Smooth muscle cell (in vitro differentiated cells): ENCODE data around the gene SNRPA1. TPM values are rescaled to one million over a fixed set of nuclear protein-coding genes. Genes with fewer than 3 reads are reported as not detected.
"Not testable (repeated sequence)": the region's sequence is repeated elsewhere in the genome, so short reads cannot be mapped to it uniquely, and the experiment has no call there.

Experiments used
- DNase-seq: peaks from one replicate; lab custom pipeline; 2025; ENCODE audit not compliant: unreplicated experiment; lab: John Stamatoyannopoulos, UW
- H2AFZ ChIP-seq: fragments of 200-600 bp; sonication (generic); 2 replicates; pipeline ENCODE4 v1.6.0; 2016; ENCODE audit warnings: antibody characterized with exemption, low read depth, mild to moderate bottlenecking
- H3F3A ChIP-seq: fragments of 200-600 bp; sonication (generic); 2 replicates; pipeline ENCODE4 v1.6.0; 2017; ENCODE audit warnings: antibody characterized with exemption, low read depth
- H3K27ac ChIP-seq: fragments of 200-600 bp; sonication (generic); 2 replicates; pipeline ENCODE4 v1.5.1; 2016; ENCODE audit warnings: low read depth, mild to moderate bottlenecking
- H3K27me3 ChIP-seq: fragments of 200-600 bp; sonication (generic); 2 replicates; pipeline ENCODE4 v1.6.1; 2016; ENCODE audit warnings: low read depth, mild to moderate bottlenecking
- H3K36me3 ChIP-seq: fragments of 200-600 bp; sonication (generic); 2 replicates; pipeline ENCODE4 v1.5.1; 2016; ENCODE audit warnings: low read depth
- H3K4me1 ChIP-seq: fragments of 200-600 bp; sonication (generic); 2 replicates; pipeline ENCODE4 v1.5.1; 2016; ENCODE audit warnings: low read depth
- H3K4me2 ChIP-seq: fragments of 200-600 bp; sonication (generic); 2 replicates; pipeline ENCODE4 v1.6.0; 2016; ENCODE audit warnings: mild to moderate bottlenecking
- H3K4me3 ChIP-seq: fragments of 200-600 bp; sonication (generic); 2 replicates; pipeline ENCODE4 v1.5.1; 2016; ENCODE audit warnings: mild to moderate bottlenecking
- H3K79me2 ChIP-seq: fragments of 200-600 bp; sonication (generic); 2 replicates; pipeline ENCODE4 v1.6.0; 2016; ENCODE audit warnings: low read depth, mild to moderate bottlenecking
- H3K9ac ChIP-seq: fragments of 200-600 bp; sonication (generic); 2 replicates; pipeline ENCODE4 v1.6.0; 2016; ENCODE audit warnings: low read depth
- H3K9me3 ChIP-seq: fragments of 200-600 bp; sonication (generic); replicated peaks from 2 replicates; pipeline ENCODE4 v1.5.1; 2016; ENCODE audit warnings: low read depth
- H4K20me1 ChIP-seq: fragments of 200-600 bp; sonication (generic); 2 replicates; pipeline ENCODE4 v1.6.0; 2016; ENCODE audit warnings: low read depth
- WGBS: methylation state at CpG from one replicate; pipeline ENCODE4 v1.1.7; 2016; ENCODE audit warnings: low lambda C conversion rate; 5-methylcytosine and 5-hydroxymethylcytosine counted together
- polyA plus RNA-seq: library from polyadenylated mRNA; unstranded; fragments of >200 nt; fragmentation: Nextera tagmentation; extraction: Ambion mirVana; gene quantifications from 2 replicates; pipeline ENCODE4 v1.2.1, GENCODE V29; 2016
- total RNA-seq: library from RNA; depleted of rRNA; stranded (reverse); fragments of >200 nt; gene quantifications from 2 replicates; pipeline ENCODE4 v1.2.3, GENCODE V29; 2014
- TF ChIP-seq, protein P1 (sequence below): fragments of 200-600 bp; sonication (generic); IDR thresholded peaks from 2 replicates; pipeline ENCODE4 v1.5.1; 2017; ENCODE audit warnings: borderline replicate concordance, mild to moderate bottlenecking, antibody characterized with exemption; ENCODE audit not compliant: insufficient read depth, poor library complexity, severe bottlenecking

SNRPA1 gene
- total and polyA plus RNA-seq, 2 experiments from 2014 or later: 24.0 to 99.0 TPM

GRCh38 chr15:101337976-101338375 lies 42.9 kb upstream of the SNRPA1 start:
- Histone ChIP-seq H3K4me1 (no peaks in the 10 kb centered on the region), H3K4me2 (no peak overlapping the region), H3K27me3 (no peaks in the 10 kb centered on the region), H3K9ac (no peak overlapping the region), H3K9me3 (no peaks in the 10 kb centered on the region), H4K20me1 (no peaks in the 10 kb centered on the region), H3K79me2 (no peaks in the 10 kb centered on the region), H2AFZ (no peak overlapping the region), H3K4me3 (no peak overlapping the region), H3K27ac (no peak overlapping the region), H3K36me3 (no peaks in the 10 kb centered on the region), H3F3A (no peaks in the 10 kb centered on the region)
- DNase-seq: no peak
- TF ChIP-seq, protein P1, sequence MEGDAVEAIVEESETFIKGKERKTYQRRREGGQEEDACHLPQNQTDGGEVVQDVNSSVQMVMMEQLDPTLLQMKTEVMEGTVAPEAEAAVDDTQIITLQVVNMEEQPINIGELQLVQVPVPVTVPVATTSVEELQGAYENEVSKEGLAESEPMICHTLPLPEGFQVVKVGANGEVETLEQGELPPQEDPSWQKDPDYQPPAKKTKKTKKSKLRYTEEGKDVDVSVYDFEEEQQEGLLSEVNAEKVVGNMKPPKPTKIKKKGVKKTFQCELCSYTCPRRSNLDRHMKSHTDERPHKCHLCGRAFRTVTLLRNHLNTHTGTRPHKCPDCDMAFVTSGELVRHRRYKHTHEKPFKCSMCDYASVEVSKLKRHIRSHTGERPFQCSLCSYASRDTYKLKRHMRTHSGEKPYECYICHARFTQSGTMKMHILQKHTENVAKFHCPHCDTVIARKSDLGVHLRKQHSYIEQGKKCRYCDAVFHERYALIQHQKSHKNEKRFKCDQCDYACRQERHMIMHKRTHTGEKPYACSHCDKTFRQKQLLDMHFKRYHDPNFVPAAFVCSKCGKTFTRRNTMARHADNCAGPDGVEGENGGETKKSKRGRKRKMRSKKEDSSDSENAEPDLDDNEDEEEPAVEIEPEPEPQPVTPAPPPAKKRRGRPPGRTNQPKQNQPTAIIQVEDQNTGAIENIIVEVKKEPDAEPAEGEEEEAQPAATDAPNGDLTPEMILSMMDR: no peak
- WGBS: 87% methylated on average over 7 of the region's 7 CpGs

DNA sequence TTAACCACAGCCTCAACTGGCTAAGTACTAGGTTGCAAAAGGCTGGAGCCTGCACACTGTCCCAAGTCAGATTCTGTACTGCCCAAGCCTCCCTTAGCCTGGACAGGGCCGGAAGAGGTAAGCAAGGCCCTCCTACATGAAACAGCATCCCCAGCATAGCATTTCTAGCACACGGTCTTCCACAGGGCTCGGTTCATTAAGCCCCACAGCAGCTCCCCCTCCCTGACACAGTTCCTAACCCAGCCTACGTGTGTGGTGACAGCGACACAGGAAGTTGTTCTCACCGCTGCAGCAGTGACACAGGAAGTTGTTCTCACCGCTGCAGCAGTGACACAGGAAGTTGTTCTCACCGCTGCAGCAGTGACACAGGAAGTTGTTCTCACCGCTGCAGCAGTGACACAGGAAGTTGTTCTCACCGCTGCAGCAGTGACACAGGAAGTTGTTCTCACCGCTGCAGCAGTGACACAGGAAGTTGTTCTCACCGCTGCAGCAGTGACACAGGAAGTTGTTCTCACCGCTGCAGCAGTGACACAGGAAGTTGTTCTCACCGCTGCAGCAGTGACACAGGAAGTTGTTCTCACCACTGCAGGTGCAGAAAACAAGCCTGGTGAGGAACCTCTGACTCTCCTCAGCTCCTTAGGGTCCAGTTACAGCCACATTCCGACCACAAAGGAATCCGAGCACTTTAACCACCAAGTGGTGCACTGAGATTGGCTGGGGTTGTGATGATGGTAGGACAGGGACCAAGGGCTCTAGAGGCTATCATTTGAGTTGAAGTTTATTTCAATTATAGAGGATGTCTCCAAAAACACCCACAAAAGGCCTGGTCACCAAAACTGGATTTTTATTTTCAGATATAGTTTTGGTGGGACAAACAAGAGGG lies 39.1 kb upstream of the SNRPA1 start:
- H2AFZ ChIP-seq, H3K9me3 ChIP-seq, H4K20me1 ChIP-seq, H3K4me1 ChIP-seq, H3K4me3 ChIP-seq, H3K27me3 ChIP-seq, H3K9ac ChIP-seq, H3K4me2 ChIP-seq, H3F3A ChIP-seq, H3K36me3 ChIP-seq, DNase-seq, H3K27ac ChIP-seq, H3K79me2 ChIP-seq: not testable (repeated sequence)
- WGBS: 92% methylated on average over 13 of the region's 16 CpGs

DNA sequence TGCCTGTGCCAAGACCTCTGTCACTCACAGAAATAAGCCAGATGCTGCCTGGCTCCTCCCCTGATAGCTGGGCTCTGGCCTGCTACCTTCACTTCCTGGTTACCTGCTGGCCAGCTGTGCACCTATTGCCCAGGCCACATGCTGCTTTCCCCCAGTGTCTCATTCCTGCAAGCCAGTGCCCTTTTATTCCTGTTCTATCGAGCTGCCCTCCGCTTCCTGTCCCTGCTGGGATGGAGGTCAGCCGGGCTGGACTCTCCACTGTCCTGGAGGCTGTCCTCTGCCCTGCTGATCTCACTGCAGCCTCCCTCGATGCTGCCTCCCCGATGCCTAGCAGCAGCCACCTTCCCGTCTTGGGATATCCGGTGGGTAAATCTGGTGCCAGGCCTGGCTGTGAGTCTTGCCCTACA lies 37.0 kb upstream of the SNRPA1 start:
- no peak overlapping the region for H3K9ac ChIP-seq
- no peaks in the 10 kb centered on the region for H3K27me3 ChIP-seq
- H4K20me1 ChIP-seq: no peaks in the 10 kb centered on the region
- H3K4me3 ChIP-seq: no peak overlapping the region
- H3K27ac ChIP-seq: no peak overlapping the region
- 93% methylated on average over 7 of the region's 7 CpGs for WGBS
- H3K79me2 ChIP-seq: no peaks in the 10 kb centered on the region
- no peaks in the 10 kb centered on the region for H3F3A ChIP-seq
- H3K36me3 ChIP-seq: no peaks in the 10 kb centered on the region
- DNase-seq: no peak
- no peaks in the 10 kb centered on the region for H3K4me1 ChIP-seq
- no peak overlapping the region for H3K4me2 ChIP-seq
- TF ChIP-seq, protein P1: no peak
- H2AFZ ChIP-seq: no peak overlapping the region
- no peaks in the 10 kb centered on the region for H3K9me3 ChIP-seq

GRCh38 chr15:101329867-101330380 lies 34.9 kb upstream of the SNRPA1 start:
- TF ChIP-seq, protein P1: no peak
- DNase-seq: no peak
- WGBS: 88% methylated on average over 9 of the region's 9 CpGs
- Histone ChIP-seq H3K36me3 (no peaks in the 10 kb centered on the region), H3K9me3 (no peaks in the 10 kb centered on the region), H3K27me3 (no peaks in the 10 kb centered on the region), H3K79me2 (no peaks in the 10 kb centered on the region), H3K27ac (no peak overlapping the region), H4K20me1 (no peaks in the 10 kb centered on the region), H3K4me2 (no peak overlapping the region), H3K4me1 (no peaks in the 10 kb centered on the region), H3K9ac (no peak overlapping the region), H2AFZ (no peak overlapping the region), H3F3A (no peaks in the 10 kb centered on the region), H3K4me3 (no peak overlapping the region)
